ENCODE measurements around the gene OXSR1. TPM values are rescaled to one million over a fixed set of nuclear protein-coding genes. Genes with fewer than 3 reads are reported as not detected.

OXSR1 gene
- total and polyA plus RNA-seq, 2 of the 13 experiments (the other 11 are each of a cell fraction or from before 2014, with no cell fraction given) = 27.4 to 32.6 TPM

GRCh38 chr3:38116471-38117162 is 48.7 kb upstream of the OXSR1 start:
- Histone ChIP-seq H4K20me1 (ENCODE audit: insufficient read depth, low read length) (peaks cover 7% of the 10 kb centered on the region; the same call in 1 of the 2 replicates), H3K9me3 (ENCODE audit: low read length) (no peaks in the 10 kb centered on the region), H3K27me3 (ENCODE audit: control insufficient read depth in 1 of 2, insufficient read depth in 2 of 2, low read length in 2 of 2) (peaks cover 5 to 19% of the 10 kb centered on the region in 2 experiments; a peak in 4 of 5 replicates), H3K4me2 (ENCODE audit: low read depth, low read length) (no peak overlapping the region), H3K4me3 (replicated peaks in 1 of 3; ENCODE audit: insufficient read depth in 1 of 3, low read depth in 2 of 3, low read length in 3 of 3) (no peak overlapping the region), H3K4me1 (ENCODE audit: insufficient read depth, low read length) (peaks cover 5% of the 10 kb centered on the region; the same call in 1 of the 2 replicates), H3K27ac (ENCODE audit: extremely low read length, insufficient read depth, low read length) (no peak overlapping the region), H3K9ac (ENCODE audit: insufficient read depth, low read depth, low read length) (no peak overlapping the region), H2AFZ (ENCODE audit: low read length) (no peak overlapping the region), H3K79me2 (ENCODE audit: insufficient read depth, low read length) (no peaks in the 10 kb centered on the region), H3K36me3 (replicated peaks in 1 of 2; ENCODE audit: control insufficient read depth in 1 of 2, insufficient read depth in 2 of 2, low read length in 2 of 2) (peaks cover 4 to 18% of the 10 kb centered on the region in 2 experiments; a peak in 4 of 5 replicates)
- no peak for DNase-seq (ENCODE audit: low spot score)
- WGBS (ENCODE audit: low lambda C conversion rate) = 78% methylated on average over 7 of the region's 12 CpGs
- no peak for FAIRE-seq
- BruUV-seq (replicated peaks) = no TSS peak
- POLR2A ChIA-PET = interaction anchor here (1.0 to 8.0 kb wide), 4 partner anchors 14 to 142 kb away, joined by 3 to 87 read pairs (median 44); partner anchors contain the start of genes ACAA1, MYD88 and OXSR1
- CTCF ChIA-PET (ENCODE audit: low intra/inter-chr PET ratio, low total read pairs) = no interaction called here
- peak; percentile 4 for ATAC-seq
- in situ Hi-C loops (cut with HindIII; ENCODE audit: extremely low pct_ligation_motif_present, low pct_unique_long_range_greater_than_20kb) (loop anchor here (10.0 kb wide), 1 partner anchor 158 kb away; no protein-coding TSS in a partner anchor), intact Hi-C loops (cut with micrococcal nuclease; ENCODE audit: unreplicated experiment) (loop anchor here (2.0 kb wide), 1 partner anchor 16 kb away; no protein-coding TSS in a partner anchor)
- no peak for TF ChIP-seq ZNF772 (CRISPR knock-in tag; IDR thresholded peaks at IDR 0.05)
- TF ChIP-seq FOSL2 (CRISPR knock-in tag; IDR thresholded peaks at IDR 0.05) = peak; percentile 38
- no peak for TF ChIP-seq ZSCAN30 (CRISPR knock-in tag; IDR thresholded peaks at IDR 0.05)
- TF ChIP-seq FOXK2 (IDR thresholded peaks at IDR 0.05) = no peak
- no peak for TF ChIP-seq NFYB (CRISPR knock-in tag; IDR thresholded peaks at IDR 0.05)
- TF ChIP-seq DPF2 (CRISPR knock-in tag; IDR thresholded peaks at IDR 0.05; ENCODE audit: borderline replicate concordance, low read depth) = no peak
- 0 out of 2 replicates have a peak, but pooled peaks have one; percentile 23 for TF ChIP-seq ZNF780A (CRISPR knock-in tag; IDR thresholded peaks at IDR 0.05)
- no peak for TF ChIP-seq ZNF724P (CRISPR knock-in tag; IDR thresholded peaks at IDR 0.05; ENCODE audit: borderline replicate concordance)
- no peak for TF ChIP-seq ZBTB4 (CRISPR knock-in tag; IDR thresholded peaks at IDR 0.05; ENCODE audit: borderline replicate concordance)
- no peak for TF ChIP-seq KDM5A (IDR thresholded peaks at IDR 0.05; ENCODE audit: borderline replicate concordance, low read length)
- TF ChIP-seq, protein P1, sequence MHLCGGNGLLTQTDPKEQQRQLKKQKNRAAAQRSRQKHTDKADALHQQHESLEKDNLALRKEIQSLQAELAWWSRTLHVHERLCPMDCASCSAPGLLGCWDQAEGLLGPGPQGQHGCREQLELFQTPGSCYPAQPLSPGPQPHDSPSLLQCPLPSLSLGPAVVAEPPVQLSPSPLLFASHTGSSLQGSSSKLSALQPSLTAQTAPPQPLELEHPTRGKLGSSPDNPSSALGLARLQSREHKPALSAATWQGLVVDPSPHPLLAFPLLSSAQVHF (CRISPR knock-in tag; IDR thresholded peaks at IDR 0.05) = no peak
- no peak for TF ChIP-seq ZFP37 (CRISPR knock-in tag; IDR thresholded peaks at IDR 0.05; ENCODE audit: borderline replicate concordance)
- peak; percentile 33; the same call in 1 of the 2 replicates for TF ChIP-seq PITX1 (CRISPR knock-in tag; IDR thresholded peaks at IDR 0.05)
- TF ChIP-seq ZNF761 (CRISPR knock-in tag; conservative IDR thresholded peaks at IDR 0.05) = no peak
- no peak for TF ChIP-seq ZNF567 (CRISPR knock-in tag; IDR thresholded peaks at IDR 0.05; ENCODE audit: borderline replicate concordance)
- TF ChIP-seq POLR2AphosphoS2 (IDR thresholded peaks at IDR 0.05; ENCODE audit: low read depth, low read length) = no peak
- TF ChIP-seq, protein P2, sequence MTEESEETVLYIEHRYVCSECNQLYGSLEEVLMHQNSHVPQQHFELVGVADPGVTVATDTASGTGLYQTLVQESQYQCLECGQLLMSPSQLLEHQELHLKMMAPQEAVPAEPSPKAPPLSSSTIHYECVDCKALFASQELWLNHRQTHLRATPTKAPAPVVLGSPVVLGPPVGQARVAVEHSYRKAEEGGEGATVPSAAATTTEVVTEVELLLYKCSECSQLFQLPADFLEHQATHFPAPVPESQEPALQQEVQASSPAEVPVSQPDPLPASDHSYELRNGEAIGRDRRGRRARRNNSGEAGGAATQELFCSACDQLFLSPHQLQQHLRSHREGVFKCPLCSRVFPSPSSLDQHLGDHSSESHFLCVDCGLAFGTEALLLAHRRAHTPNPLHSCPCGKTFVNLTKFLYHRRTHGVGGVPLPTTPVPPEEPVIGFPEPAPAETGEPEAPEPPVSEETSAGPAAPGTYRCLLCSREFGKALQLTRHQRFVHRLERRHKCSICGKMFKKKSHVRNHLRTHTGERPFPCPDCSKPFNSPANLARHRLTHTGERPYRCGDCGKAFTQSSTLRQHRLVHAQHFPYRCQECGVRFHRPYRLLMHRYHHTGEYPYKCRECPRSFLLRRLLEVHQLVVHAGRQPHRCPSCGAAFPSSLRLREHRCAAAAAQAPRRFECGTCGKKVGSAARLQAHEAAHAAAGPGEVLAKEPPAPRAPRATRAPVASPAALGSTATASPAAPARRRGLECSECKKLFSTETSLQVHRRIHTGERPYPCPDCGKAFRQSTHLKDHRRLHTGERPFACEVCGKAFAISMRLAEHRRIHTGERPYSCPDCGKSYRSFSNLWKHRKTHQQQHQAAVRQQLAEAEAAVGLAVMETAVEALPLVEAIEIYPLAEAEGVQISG (CRISPR knock-in tag; IDR thresholded peaks at IDR 0.05) = no peak
- TF ChIP-seq ZSCAN31 (CRISPR knock-in tag; IDR thresholded peaks at IDR 0.05; ENCODE audit: low read depth) = no peak
